ENCODE measurements around the gene FOCAD.

Gene FOCAD

DNA sequence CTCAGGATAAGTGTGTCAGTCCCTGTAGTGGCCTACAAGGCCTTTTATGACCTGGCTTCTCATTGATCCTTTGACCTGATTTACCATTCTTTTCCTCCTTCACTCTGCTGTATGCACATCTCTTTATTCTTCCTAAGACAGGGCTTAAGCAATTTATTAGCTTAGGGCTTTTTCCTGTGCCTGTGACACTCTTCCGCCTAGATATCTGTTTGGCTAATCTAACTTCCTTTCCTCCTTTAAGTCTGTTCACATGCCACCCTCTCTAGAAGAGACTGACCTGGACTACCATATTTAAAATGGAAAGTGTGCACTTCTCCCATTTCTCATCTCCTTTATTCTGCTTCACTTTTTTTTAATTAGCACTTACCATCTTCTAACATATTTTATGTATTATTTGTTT, 29.1 kb downstream of the FOCAD start:
- H3K4me1 ChIP-seq (ENCODE audit: control insufficient read depth, insufficient read depth, low read length): no peaks in the 10 kb centered on the region
- H3K9ac ChIP-seq (ENCODE audit: low read length): no peak overlapping the region
- H3K9me3 ChIP-seq (ENCODE audit: control insufficient read depth, low read length): no peaks in the 10 kb centered on the region
- H3K4me3 ChIP-seq (ENCODE audit: low read length): no peak overlapping the region
- H3K36me3 ChIP-seq (ENCODE audit: control insufficient read depth, insufficient read depth, low read length): no peaks in the 10 kb centered on the region
- no peaks in the 10 kb centered on the region for H3K27me3 ChIP-seq (ENCODE audit: control insufficient read depth, insufficient read depth, low read length)

GRCh38 chr9:20714442-20715415, 30.7 kb downstream of the FOCAD start:
- no peaks in the 10 kb centered on the region for H3K27me3 ChIP-seq (ENCODE audit: control insufficient read depth, insufficient read depth, low read length)
- H3K36me3 ChIP-seq (ENCODE audit: control insufficient read depth, insufficient read depth, low read length): no peaks in the 10 kb centered on the region
- H3K9ac ChIP-seq (ENCODE audit: low read length): no peak overlapping the region
- no peaks in the 10 kb centered on the region for H3K9me3 ChIP-seq (ENCODE audit: control insufficient read depth, low read length)
- H3K4me1 ChIP-seq (ENCODE audit: control insufficient read depth, insufficient read depth, low read length): no peaks in the 10 kb centered on the region
- H3K4me3 ChIP-seq (ENCODE audit: low read length): no peak overlapping the region

DNA sequence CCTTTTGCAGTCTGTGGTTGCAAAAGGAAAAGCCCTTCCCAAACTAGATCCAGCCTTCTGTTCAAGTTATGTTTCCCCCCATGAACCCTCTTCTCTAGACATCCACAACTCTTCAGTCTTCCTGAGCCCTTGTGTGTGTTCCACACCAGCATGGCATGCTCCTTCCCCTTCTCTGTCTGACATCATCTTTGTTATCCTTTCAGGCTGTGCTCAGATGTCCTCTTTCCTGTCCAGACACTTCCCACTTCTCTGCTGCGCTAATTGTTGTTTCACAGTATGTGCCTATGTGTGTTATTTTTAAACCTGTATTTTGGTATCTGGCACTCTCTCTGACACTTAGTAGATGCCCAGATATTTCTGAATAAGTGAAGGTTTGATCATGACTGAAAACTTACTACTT, 38.2 kb downstream of the FOCAD start:
- no peaks in the 10 kb centered on the region for H3K36me3 ChIP-seq (ENCODE audit: control insufficient read depth, insufficient read depth, low read length)

GRCh38 chr9:20725675-20726074, 41.6 kb downstream of the FOCAD start:
- no peak overlapping the region for H3K4me3 ChIP-seq (ENCODE audit: low read length)
- H3K9ac ChIP-seq (ENCODE audit: low read length): no peak overlapping the region
- H3K27me3 ChIP-seq (ENCODE audit: control insufficient read depth, insufficient read depth, low read length): no peaks in the 10 kb centered on the region
- no peaks in the 10 kb centered on the region for H3K36me3 ChIP-seq (ENCODE audit: control insufficient read depth, insufficient read depth, low read length)
- H3K4me1 ChIP-seq (ENCODE audit: control insufficient read depth, insufficient read depth, low read length): no peaks in the 10 kb centered on the region
- H3K9me3 ChIP-seq (ENCODE audit: control insufficient read depth, low read length): no peaks in the 10 kb centered on the region

More for the DNA sequence above, 38.2 kb downstream of the FOCAD start:
- H3K4me1 ChIP-seq (ENCODE audit: control insufficient read depth, insufficient read depth, low read length): no peaks in the 10 kb centered on the region
- H3K27me3 ChIP-seq (ENCODE audit: control insufficient read depth, insufficient read depth, low read length): no peaks in the 10 kb centered on the region
- H3K9ac ChIP-seq (ENCODE audit: low read length): no peak overlapping the region
- H3K9me3 ChIP-seq (ENCODE audit: control insufficient read depth, low read length): no peaks in the 10 kb centered on the region
- H3K4me3 ChIP-seq (ENCODE audit: low read length): no peak overlapping the region

- no peaks in the 10 kb centered on the region for H3K36me3 ChIP-seq (ENCODE audit: control insufficient read depth, insufficient read depth, low read length)
- no peak overlapping the region for H3K9ac ChIP-seq (ENCODE audit: low read length)
- H3K4me1 ChIP-seq (ENCODE audit: control insufficient read depth, insufficient read depth, low read length): no peaks in the 10 kb centered on the region
- no peak overlapping the region for H3K4me3 ChIP-seq (ENCODE audit: low read length)
- H3K27me3 ChIP-seq (ENCODE audit: control insufficient read depth, insufficient read depth, low read length): no peaks in the 10 kb centered on the region
- no peaks in the 10 kb centered on the region for H3K9me3 ChIP-seq (ENCODE audit: control insufficient read depth, low read length)
Measured at GRCh38 chr9:20726144-20726543, 42.1 kb downstream of the FOCAD start.

DNA sequence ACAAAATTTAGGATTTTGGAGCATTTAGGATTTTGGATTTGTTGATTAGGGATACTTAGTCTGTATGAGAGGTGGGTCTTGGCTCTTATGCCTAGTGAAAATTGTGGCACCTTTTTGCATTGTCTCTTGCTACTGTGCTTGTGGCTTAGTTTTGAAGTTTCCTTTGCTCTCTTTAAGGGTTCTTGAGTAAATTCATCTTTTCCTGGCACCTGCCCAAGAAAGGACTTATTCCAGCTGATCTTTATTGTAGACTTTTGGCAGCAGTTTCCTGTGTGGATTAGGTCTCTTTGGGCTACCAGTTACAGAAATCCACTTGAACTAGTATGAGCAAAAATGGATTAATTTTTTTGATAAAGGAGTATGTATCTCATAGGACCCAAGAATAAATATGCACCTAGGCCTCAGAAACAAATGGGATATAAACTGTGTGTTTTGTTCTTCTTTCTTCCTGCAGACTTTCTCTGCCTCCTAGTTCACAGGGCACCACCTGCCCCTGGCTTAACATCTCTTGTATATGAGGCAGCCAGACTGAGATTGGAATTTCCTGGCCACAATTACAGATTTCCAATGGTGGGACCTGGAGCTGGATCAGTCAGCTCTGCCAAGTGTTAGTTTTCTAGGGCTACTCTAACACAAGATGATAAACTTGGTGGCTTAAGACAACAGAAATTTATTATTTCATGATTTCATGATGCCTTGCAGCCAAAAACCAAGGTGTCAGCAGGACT, 44.6 kb downstream of the FOCAD start:
- Histone ChIP-seq H3K9me3 (ENCODE audit: control insufficient read depth, low read length) (no peaks in the 10 kb centered on the region), H3K4me1 (ENCODE audit: control insufficient read depth, insufficient read depth, low read length) (no peaks in the 10 kb centered on the region), H3K9ac (ENCODE audit: low read length) (no peak overlapping the region), H3K4me3 (ENCODE audit: low read length) (no peak overlapping the region), H3K27me3 (ENCODE audit: control insufficient read depth, insufficient read depth, low read length) (no peaks in the 10 kb centered on the region), H3K36me3 (ENCODE audit: control insufficient read depth, insufficient read depth, low read length) (no peaks in the 10 kb centered on the region)

GRCh38 chr9:20729523-20729922, 45.5 kb downstream of the FOCAD start:
- no peaks in the 10 kb centered on the region for H3K9me3 ChIP-seq (ENCODE audit: control insufficient read depth, low read length)
- no peaks in the 10 kb centered on the region for H3K27me3 ChIP-seq (ENCODE audit: control insufficient read depth, insufficient read depth, low read length)
- no peak overlapping the region for H3K9ac ChIP-seq (ENCODE audit: low read length)

DNA sequence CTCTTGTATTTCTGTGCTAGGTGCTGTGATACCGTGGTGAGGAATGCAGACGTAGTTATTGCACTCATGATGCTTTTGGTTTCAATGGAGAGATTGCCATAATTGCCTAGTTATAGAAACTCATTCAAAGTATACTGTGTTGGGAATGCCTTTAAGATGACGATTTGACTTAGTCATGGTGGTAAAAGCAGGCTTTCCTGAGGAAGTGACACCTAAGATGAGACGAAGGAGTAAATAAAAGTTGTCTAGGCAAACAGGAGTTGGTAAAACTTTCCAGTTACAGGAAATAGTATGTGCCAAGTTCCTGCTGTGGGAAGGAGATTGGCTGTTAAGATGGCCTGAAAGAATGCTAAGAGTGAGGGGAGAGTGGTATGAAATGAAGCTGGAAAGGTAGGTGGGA, 48.1 kb downstream of the FOCAD start:
- Histone ChIP-seq H3K36me3 (ENCODE audit: control insufficient read depth, insufficient read depth, low read length) (no peaks in the 10 kb centered on the region), H3K4me1 (ENCODE audit: control insufficient read depth, insufficient read depth, low read length) (no peaks in the 10 kb centered on the region), H3K9ac (ENCODE audit: low read length) (no peak overlapping the region), H3K9me3 (ENCODE audit: control insufficient read depth, low read length) (no peaks in the 10 kb centered on the region), H3K27me3 (ENCODE audit: control insufficient read depth, insufficient read depth, low read length) (no peaks in the 10 kb centered on the region), H3K4me3 (ENCODE audit: low read length) (no peak overlapping the region)

More at GRCh38 chr9:20729523-20729922, 45.5 kb downstream of the FOCAD start:
- Histone ChIP-seq H3K4me1 (ENCODE audit: control insufficient read depth, insufficient read depth, low read length) (no peaks in the 10 kb centered on the region), H3K4me3 (ENCODE audit: low read length) (no peak overlapping the region), H3K36me3 (ENCODE audit: control insufficient read depth, insufficient read depth, low read length) (no peaks in the 10 kb centered on the region)

DNA sequence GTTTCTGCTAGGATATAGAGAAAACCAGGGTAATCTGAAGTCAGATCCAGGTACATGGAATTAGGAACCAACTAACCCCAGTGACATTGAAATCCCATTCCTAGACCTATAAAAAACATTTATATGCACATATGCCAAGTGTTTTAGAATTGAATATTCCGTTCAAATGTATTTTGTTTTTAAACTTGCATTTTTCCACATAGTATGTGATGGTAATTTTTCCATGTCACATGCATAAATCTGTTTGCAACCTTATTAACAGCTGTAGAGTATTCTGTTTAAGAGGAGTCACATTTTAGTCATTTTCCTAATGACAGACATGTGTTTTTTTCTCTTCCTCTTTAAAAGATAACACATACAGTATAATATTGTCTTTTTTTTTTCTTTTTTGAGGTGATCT, 50.2 kb downstream of the FOCAD start:
- H3K4me1 ChIP-seq (ENCODE audit: control insufficient read depth, insufficient read depth, low read length): no peaks in the 10 kb centered on the region
- H3K4me3 ChIP-seq (ENCODE audit: low read length): no peak overlapping the region
- no peaks in the 10 kb centered on the region for H3K9me3 ChIP-seq (ENCODE audit: control insufficient read depth, low read length)
- H3K9ac ChIP-seq (ENCODE audit: low read length): no peak overlapping the region
- no peaks in the 10 kb centered on the region for H3K36me3 ChIP-seq (ENCODE audit: control insufficient read depth, insufficient read depth, low read length)
- no peaks in the 10 kb centered on the region for H3K27me3 ChIP-seq (ENCODE audit: control insufficient read depth, insufficient read depth, low read length)

- Histone ChIP-seq H3K27me3 (ENCODE audit: control insufficient read depth, insufficient read depth, low read length) (no peaks in the 10 kb centered on the region), H3K36me3 (ENCODE audit: control insufficient read depth, insufficient read depth, low read length) (no peaks in the 10 kb centered on the region), H3K4me1 (ENCODE audit: control insufficient read depth, insufficient read depth, low read length) (no peaks in the 10 kb centered on the region), H3K9me3 (ENCODE audit: control insufficient read depth, low read length) (no peaks in the 10 kb centered on the region), H3K4me3 (ENCODE audit: low read length) (no peak overlapping the region), H3K9ac (ENCODE audit: low read length) (no peak overlapping the region)
Measured at GRCh38 chr9:20740304-20740703, 56.2 kb downstream of the FOCAD start.

DNA sequence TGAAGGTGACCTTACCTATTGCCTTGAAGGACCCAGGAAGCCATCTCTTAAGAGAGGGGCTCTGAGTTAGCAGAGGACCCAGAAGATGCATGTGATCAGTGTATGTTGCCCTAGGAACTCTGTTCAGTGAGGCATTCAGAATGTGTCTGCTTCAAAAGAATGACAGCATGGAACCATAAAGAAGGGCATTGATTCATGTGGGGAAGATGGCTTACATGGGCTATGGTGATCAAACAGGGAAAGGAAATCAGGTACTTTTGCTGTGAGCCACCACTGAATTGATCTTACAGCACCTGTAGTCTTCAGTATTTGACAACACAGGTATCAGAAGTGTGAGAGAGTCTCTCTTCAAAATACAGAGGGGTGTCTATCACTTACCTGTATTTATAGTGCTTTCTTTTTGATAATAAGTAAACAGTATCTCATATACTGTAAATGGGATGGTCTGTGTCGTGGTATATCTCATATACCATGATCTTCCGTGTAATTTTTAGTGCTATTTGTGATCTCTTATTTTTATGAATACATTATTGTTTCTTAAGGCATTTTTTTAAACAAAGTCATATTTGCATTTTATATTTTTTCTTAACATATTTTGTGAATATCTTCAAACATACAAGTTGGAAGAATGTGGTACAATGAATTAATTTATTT, 57.0 kb downstream of the FOCAD start:
- no peak overlapping the region for H3K4me3 ChIP-seq (ENCODE audit: low read length)
- H3K4me1 ChIP-seq (ENCODE audit: control insufficient read depth, insufficient read depth, low read length): no peaks in the 10 kb centered on the region
- H3K9me3 ChIP-seq (ENCODE audit: control insufficient read depth, low read length): no peaks in the 10 kb centered on the region
- H3K9ac ChIP-seq (ENCODE audit: low read length): no peak overlapping the region
- H3K27me3 ChIP-seq (ENCODE audit: control insufficient read depth, insufficient read depth, low read length): no peaks in the 10 kb centered on the region
- H3K36me3 ChIP-seq (ENCODE audit: control insufficient read depth, insufficient read depth, low read length): no peaks in the 10 kb centered on the region

GRCh38 chr9:20742833-20743232, 58.8 kb downstream of the FOCAD start:
- Histone ChIP-seq H3K27me3 (ENCODE audit: control insufficient read depth, insufficient read depth, low read length) (no peaks in the 10 kb centered on the region), H3K9ac (ENCODE audit: low read length) (no peak overlapping the region), H3K4me3 (ENCODE audit: low read length) (no peak overlapping the region), H3K36me3 (ENCODE audit: control insufficient read depth, insufficient read depth, low read length) (no peaks in the 10 kb centered on the region), H3K4me1 (ENCODE audit: control insufficient read depth, insufficient read depth, low read length) (no peaks in the 10 kb centered on the region), H3K9me3 (ENCODE audit: control insufficient read depth, low read length) (no peaks in the 10 kb centered on the region)

All from mucosa of stomach (tissue), 1 donor.